ENCODE measurements around the gene BRD2.

GRCh38 chr6:33017694-33018353 lies 49.4 kb downstream of the BRD2 start:
- no peak for TF ChIP-seq CTCF (conservative IDR thresholded peaks at IDR 0.05; ENCODE audit: low read depth, low read length)
- no peak for TF ChIP-seq EZH2 (IDR thresholded peaks at IDR 0.05; ENCODE audit: low read length, unreplicated experiment)
- no peak for TF ChIP-seq EZH2phosphoT487 (IDR thresholded peaks at IDR 0.05; ENCODE audit: borderline replicate concordance, low read length)
